Activated CD4-positive, alpha-beta memory T cell treated with anti-CD3 and anti-CD28 coated beads, Interleukin-2, amount 10 ng/mL, durations not matched to agents 7 days and 5 days (primary cell): ENCODE results near the gene TBRG4. TPM values are rescaled to one million over a fixed set of nuclear protein-coding genes. Genes with fewer than 3 reads are reported as not detected.

Experiments used
- CTCF ChIA-PET: fragments of 350-600 bp; sonication (Branson Sonifier 250); formaldehyde crosslinking; loops from one replicate; lab custom pipeline; 2021; ENCODE audit warnings: antibody characterized with exemption, inconsistent platforms; lab: Charles Lee
- POLR2A ChIA-PET: fragments of 350-600 bp; sonication (Branson Sonifier 250); formaldehyde crosslinking; loops from one replicate; lab custom pipeline; 2021; ENCODE audit warnings: antibody characterized with exemption; lab: Charles Lee
- DNase-seq: peaks from one replicate; pipeline ENCODE4 v3.0.0-alpha.2; 2020
- H3K27ac Mint-ChIP-seq: one replicate; pipeline ENCODE4 v1.8.0; 2021; ENCODE audit warnings: mild to moderate bottlenecking, mixed read lengths
- H3K27me3 Mint-ChIP-seq: one replicate; pipeline ENCODE4 v1.8.0; 2021; ENCODE audit warnings: mixed read lengths
- H3K36me3 Mint-ChIP-seq: one replicate; pipeline ENCODE4 v1.8.0; 2021; ENCODE audit warnings: low read depth, mixed read lengths
- H3K4me1 Mint-ChIP-seq: one replicate; pipeline ENCODE4 v1.8.0; 2021; ENCODE audit warnings: mixed read lengths
- H3K4me3 Mint-ChIP-seq: one replicate; pipeline ENCODE4 v1.8.0; 2021; ENCODE audit warnings: mild to moderate bottlenecking, mixed read lengths
- H3K9me3 Mint-ChIP-seq: one replicate; pipeline ENCODE4 v1.8.0; 2021; ENCODE audit warnings: mixed read lengths
- total RNA-seq, 2 experiments: library from RNA; stranded (reverse); gene quantifications; one replicate each; pipeline ENCODE4 v1.2.3, GENCODE V29; 2021

TBRG4 gene
- total RNA-seq, 2 experiments from 2014 or later, result 98.8 to 103 TPM

- Mint-ChIP-seq H3K4me1 (no peaks in the 10 kb centered on the region), H3K9me3 (no peaks in the 10 kb centered on the region), H3K4me3 (no peak overlapping the region), H3K27me3 (peaks cover 20% of the 10 kb centered on the region), H3K36me3 (no peaks in the 10 kb centered on the region), H3K27ac (no peak overlapping the region)
- POLR2A ChIA-PET, result no interaction called here
- DNase-seq, result no peak
- CTCF ChIA-PET, result interaction anchor here (1.1 to 5.5 kb wide), 3 partner anchors 17 to 107 kb away, joined by 4 to 46 read pairs (median 4); no protein-coding TSS in a partner anchor
These were observed 41.7 kb upstream of the TBRG4 start for GRCh38 chr7:45153233-45153632.

DNA sequence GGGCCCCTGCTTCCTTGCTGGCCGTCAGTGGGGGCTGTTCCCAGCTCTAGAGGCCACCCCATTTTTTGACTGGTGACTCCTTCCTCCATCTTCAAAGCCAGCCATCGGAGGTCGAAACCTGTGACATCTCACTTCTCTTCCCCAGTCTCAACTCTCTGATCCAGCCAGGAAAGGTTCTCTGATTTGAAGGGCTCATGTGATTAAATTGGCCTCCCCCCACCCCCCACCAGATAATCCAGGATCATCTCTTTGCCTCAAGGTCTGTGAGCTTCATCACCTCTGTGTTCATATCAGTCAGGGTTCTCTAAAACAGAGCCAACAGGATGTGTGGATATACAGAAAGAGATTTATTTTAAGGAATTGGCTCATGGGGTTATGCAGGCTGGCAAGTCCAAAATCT lies 40.5 kb upstream of the TBRG4 start:
- peaks cover 17% of the 10 kb centered on the region for H3K27me3 Mint-ChIP-seq
- H3K36me3 Mint-ChIP-seq, result no peaks in the 10 kb centered on the region
- ChIA-PET CTCF (interaction anchor here (1.1 to 5.5 kb wide), 3 partner anchors 18 to 108 kb away, joined by 4 to 46 read pairs (median 4); no protein-coding TSS in a partner anchor), POLR2A (no interaction called here)
- no peak for DNase-seq
- no peaks in the 10 kb centered on the region for H3K4me1 Mint-ChIP-seq
- no peak overlapping the region for H3K27ac Mint-ChIP-seq
- H3K9me3 Mint-ChIP-seq, result no peaks in the 10 kb centered on the region
- no peak overlapping the region for H3K4me3 Mint-ChIP-seq

DNA sequence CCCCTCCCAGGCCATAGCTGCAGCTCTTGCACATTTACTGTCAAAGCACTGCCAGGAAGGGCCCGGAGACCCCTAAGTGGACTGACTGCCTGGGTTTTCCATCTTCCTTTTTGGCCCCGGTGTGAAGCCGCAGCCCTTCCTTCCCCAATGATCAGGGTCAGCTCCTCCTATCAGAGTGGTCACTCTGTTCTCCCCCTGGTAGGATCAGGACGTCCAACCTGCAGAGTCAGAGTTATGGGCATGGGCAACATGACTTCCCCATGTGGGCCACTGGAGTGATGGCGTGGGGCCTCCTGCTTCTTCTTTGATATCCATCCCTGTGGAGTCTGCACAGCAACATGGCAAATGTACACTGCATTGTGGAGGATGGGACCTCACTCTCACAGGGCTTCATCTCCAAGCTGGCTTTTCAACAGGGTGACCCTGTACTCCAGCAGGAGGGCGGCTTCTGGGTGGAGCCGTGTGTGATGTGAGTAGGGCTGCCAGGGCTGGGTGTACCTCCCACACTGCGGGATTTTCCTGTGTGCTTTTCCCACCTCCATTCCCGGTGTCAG lies 39.7 kb upstream of the TBRG4 start:
- ChIA-PET POLR2A (interaction anchor here (0.6 kb wide), 1 partner anchor 98 kb away, joined by 3 read pairs; no protein-coding TSS in a partner anchor), CTCF (interaction anchor here (5.5 kb wide), 1 partner anchor 109 kb away, joined by 46 read pairs; no protein-coding TSS in a partner anchor)
- no peak for DNase-seq
- Mint-ChIP-seq H3K36me3 (no peaks in the 10 kb centered on the region), H3K27ac (no peak overlapping the region), H3K9me3 (no peaks in the 10 kb centered on the region), H3K4me3 (no peak overlapping the region), H3K27me3 (peaks cover 14% of the 10 kb centered on the region), H3K4me1 (no peaks in the 10 kb centered on the region)

- DNase-seq, result no peak
- POLR2A ChIA-PET, result no interaction called here
- Mint-ChIP-seq H3K9me3 (no peaks in the 10 kb centered on the region), H3K27me3 (peaks cover 14% of the 10 kb centered on the region), H3K27ac (no peak overlapping the region), H3K4me1 (no peaks in the 10 kb centered on the region), H3K36me3 (no peaks in the 10 kb centered on the region), H3K4me3 (no peak overlapping the region)
- CTCF ChIA-PET, result no interaction called here
These were observed 38.7 kb upstream of the TBRG4 start for GRCh38 chr7:45150199-45150598.

DNA sequence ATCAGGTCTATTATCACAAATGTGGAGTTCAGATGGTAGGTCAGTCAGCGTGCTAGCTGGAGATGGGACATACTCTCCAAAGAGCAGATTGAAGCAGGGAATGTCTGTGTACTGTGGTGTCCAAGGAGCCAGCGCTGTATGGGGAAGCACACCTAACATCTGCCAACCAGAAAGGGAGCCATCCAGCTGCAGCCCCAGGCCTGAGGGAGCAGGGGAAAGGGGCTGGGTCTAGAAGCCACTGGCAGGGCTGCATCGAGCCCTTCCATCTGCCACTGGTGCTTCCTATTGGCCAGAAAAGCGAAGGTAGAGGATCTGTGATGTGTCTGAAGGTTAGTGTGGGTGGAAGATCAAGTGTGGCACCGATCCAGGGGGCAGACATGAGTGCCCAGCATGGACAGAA lies 38.1 kb upstream of the TBRG4 start:
- H3K27ac Mint-ChIP-seq, result no peak overlapping the region
- H3K27me3 Mint-ChIP-seq, result peaks cover 17% of the 10 kb centered on the region
- H3K4me3 Mint-ChIP-seq, result no peak overlapping the region
- POLR2A ChIA-PET, result no interaction called here
- H3K36me3 Mint-ChIP-seq, result no peaks in the 10 kb centered on the region
- H3K9me3 Mint-ChIP-seq, result no peaks in the 10 kb centered on the region
- H3K4me1 Mint-ChIP-seq, result no peaks in the 10 kb centered on the region
- CTCF ChIA-PET, result no interaction called here
- no peak for DNase-seq

DNA sequence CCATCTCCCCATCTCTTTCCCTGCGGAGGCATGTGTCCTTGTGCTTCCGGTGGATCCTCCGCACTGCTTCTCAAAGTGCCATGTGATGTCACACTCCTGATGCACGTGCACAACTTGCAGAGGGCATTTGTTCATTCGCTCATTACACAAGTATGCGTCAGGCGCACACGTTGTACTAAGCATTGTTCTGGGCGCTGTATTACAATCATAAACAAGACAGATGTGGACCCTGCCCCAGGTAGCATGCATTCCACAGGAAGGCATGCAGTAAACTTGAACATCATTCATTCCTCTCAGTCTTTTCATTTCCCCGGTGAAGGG lies 37.1 kb upstream of the TBRG4 start:
- H3K9me3 Mint-ChIP-seq, result no peaks in the 10 kb centered on the region
- no peaks in the 10 kb centered on the region for H3K4me1 Mint-ChIP-seq
- CTCF ChIA-PET, result interaction anchor here (1.3 kb wide), 1 partner anchor 225 kb away, joined by 3 read pairs; no protein-coding TSS in a partner anchor
- H3K4me3 Mint-ChIP-seq, result no peak overlapping the region
- no peak for DNase-seq
- POLR2A ChIA-PET, result interaction anchor here (0.6 kb wide), 2 partner anchors 84 to 131 kb away, joined by 3 read pairs; no protein-coding TSS in a partner anchor
- no peaks in the 10 kb centered on the region for H3K36me3 Mint-ChIP-seq
- no peak overlapping the region for H3K27ac Mint-ChIP-seq
- peaks cover 24% of the 10 kb centered on the region for H3K27me3 Mint-ChIP-seq

- DNase-seq, result no peak
- POLR2A ChIA-PET, result no interaction called here
- Mint-ChIP-seq H3K27me3 (peaks cover 26% of the 10 kb centered on the region), H3K36me3 (no peaks in the 10 kb centered on the region), H3K4me3 (no peak overlapping the region), H3K4me1 (no peaks in the 10 kb centered on the region), H3K9me3 (no peaks in the 10 kb centered on the region), H3K27ac (no peak overlapping the region)
- CTCF ChIA-PET, result interaction anchor here (1.3 kb wide), 1 partner anchor 225 kb away, joined by 3 read pairs; no protein-coding TSS in a partner anchor
These were observed 36.6 kb upstream of the TBRG4 start for GRCh38 chr7:45147858-45148652.

DNA sequence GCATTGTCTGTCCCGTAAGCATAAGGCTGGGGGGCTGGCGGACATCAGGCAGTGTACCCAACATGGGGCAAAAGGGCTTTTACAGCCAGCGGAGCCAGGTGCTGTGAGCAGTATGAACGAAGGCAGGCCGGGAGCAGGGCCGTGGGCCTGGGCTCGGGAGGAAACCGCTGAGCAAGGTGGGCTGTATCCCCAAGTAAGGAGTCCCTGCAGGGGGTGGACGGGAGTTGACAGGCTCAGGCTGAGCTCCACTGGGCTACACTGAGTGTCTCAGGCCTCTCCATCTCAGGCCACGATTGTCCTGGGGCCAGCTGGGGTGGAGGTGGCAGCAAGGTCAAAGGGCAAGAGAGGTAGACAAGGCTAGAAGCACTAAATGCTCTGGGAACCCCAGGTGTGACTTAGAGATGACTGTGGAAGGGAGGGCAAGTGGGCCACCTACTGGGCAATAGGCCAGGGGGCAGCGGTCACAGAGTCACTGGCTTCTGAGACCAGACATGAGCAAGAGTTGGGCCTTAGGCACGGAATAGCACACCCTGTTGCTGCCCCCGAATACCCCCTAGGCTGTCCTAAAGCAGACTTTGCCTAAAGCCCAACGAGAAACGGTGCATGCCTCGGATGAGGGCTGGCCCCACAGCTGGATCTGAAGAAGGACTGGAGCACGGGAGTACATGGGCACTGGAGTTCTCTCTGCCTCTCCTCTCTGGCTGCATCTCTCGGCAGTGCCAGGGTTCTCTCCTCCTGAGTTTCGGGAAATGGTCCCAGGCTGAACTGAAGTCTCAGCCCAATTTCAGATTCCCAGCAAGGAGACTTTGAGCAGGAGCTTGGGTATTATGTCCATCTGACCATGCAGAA lies 35.3 kb upstream of the TBRG4 start:
- H3K4me3 Mint-ChIP-seq, result no peak overlapping the region
- no peaks in the 10 kb centered on the region for H3K9me3 Mint-ChIP-seq
- ChIA-PET POLR2A (no interaction called here), CTCF (no interaction called here)
- no peaks in the 10 kb centered on the region for H3K36me3 Mint-ChIP-seq
- no peaks in the 10 kb centered on the region for H3K4me1 Mint-ChIP-seq
- H3K27me3 Mint-ChIP-seq, result peaks cover 28% of the 10 kb centered on the region
- DNase-seq, result no peak
- H3K27ac Mint-ChIP-seq, result no peak overlapping the region

- Mint-ChIP-seq H3K4me3 (no peak overlapping the region), H3K9me3 (no peaks in the 10 kb centered on the region), H3K36me3 (no peaks in the 10 kb centered on the region), H3K27me3 (peaks cover 28% of the 10 kb centered on the region), H3K27ac (no peak overlapping the region), H3K4me1 (peaks cover 2% of the 10 kb centered on the region)
- POLR2A ChIA-PET, result no interaction called here
- CTCF ChIA-PET, result interaction anchor here (1.6 kb wide), 1 partner anchor 8 kb away, joined by 3 read pairs; no protein-coding TSS in a partner anchor
- DNase-seq, result no peak
These were observed 34.4 kb upstream of the TBRG4 start for GRCh38 chr7:45145881-45146280.

- H3K4me3 Mint-ChIP-seq, result no peak overlapping the region
- no peak overlapping the region for H3K27ac Mint-ChIP-seq
- POLR2A ChIA-PET, result no interaction called here
- DNase-seq, result no peak
- peaks cover 19% of the 10 kb centered on the region for H3K27me3 Mint-ChIP-seq
- peaks cover 7% of the 10 kb centered on the region for H3K4me1 Mint-ChIP-seq
- CTCF ChIA-PET, result no interaction called here
- no peaks in the 10 kb centered on the region for H3K9me3 Mint-ChIP-seq
- no peaks in the 10 kb centered on the region for H3K36me3 Mint-ChIP-seq
These were observed 32.1 kb upstream of the TBRG4 start for GRCh38 chr7:45143616-45144015.

DNA sequence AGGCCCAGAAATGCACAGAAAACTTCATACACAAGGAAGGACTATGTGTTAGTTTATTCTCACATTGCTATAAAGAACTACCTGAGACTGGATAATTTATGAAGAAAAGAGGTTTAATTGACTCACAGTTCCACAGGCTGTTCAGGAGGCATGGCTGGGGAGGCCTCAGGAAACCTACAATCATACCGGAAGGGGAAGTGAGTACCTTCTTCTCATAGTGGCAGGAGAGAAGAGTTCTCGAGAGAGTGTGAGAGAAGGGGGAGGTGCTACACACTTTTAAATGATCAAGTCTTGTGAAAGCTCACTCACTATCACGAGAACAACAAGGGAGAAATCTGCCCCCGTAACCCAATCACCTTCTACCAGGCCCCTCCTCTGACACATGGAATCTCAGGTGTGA lies 29.3 kb upstream of the TBRG4 start:
- Mint-ChIP-seq H3K36me3 (no peaks in the 10 kb centered on the region), H3K4me3 (no peak overlapping the region), H3K27ac (no peak overlapping the region), H3K27me3 (peaks cover 17% of the 10 kb centered on the region), H3K9me3 (no peaks in the 10 kb centered on the region), H3K4me1 (peaks cover 28% of the 10 kb centered on the region)
- POLR2A ChIA-PET, result no interaction called here
- CTCF ChIA-PET, result no interaction called here
- no peak for DNase-seq

DNA sequence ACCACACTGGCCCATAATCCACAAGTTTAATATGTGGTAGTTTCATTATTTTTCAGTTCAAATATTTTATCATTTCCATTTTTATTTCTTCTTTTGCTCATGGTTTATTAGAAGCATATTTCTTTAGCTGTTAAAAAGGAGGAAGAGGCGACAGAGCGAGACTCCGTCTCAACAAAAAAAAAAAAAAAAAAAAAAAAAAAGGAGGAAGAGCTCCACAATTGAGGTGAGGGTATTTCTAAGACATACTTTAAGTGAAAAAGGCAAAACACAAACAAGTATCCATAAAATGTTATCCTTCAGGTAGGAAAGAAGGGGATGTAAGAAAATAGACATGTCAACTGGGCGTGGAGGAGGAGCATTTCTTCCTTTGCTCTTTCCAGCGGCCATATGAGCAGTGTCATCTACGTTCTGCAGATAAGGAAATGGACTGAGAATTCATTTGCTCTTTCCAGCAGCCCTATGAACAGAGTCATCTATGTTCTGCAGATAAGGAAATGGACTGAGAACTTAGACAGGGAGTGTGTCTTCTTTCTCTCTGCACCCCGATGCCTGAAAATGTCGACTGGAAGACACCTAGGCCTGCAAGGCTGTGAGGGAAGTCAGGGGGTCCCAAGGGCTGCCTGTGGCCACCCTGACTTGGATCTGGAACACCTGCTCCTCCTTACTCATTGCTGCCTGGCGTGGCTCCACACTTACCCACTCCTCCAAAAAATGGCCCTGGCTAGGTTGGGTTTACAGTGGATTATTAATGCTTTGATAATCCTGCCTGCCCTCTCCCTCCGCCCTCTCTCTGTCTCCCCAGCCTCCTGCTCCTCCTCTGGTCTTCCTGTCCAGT lies 27.2 kb upstream of the TBRG4 start:
- H3K4me3 Mint-ChIP-seq, result no peak overlapping the region
- ChIA-PET POLR2A (interaction anchor here (0.8 to 1.0 kb wide), 2 partner anchors 19 to 160 kb away, joined by 3 read pairs; partner anchors contain the start of genes MYO1G and RAMP3), CTCF (interaction anchor here (1.3 to 6.8 kb wide), 3 partner anchors 27 to 166 kb away, joined by 3 to 100 read pairs (median 76); partner anchors contain the start of gene TBRG4)
- no peaks in the 10 kb centered on the region for H3K9me3 Mint-ChIP-seq
- H3K4me1 Mint-ChIP-seq, result peaks cover 36% of the 10 kb centered on the region
- DNase-seq, result no peak
- H3K27ac Mint-ChIP-seq, result no peak overlapping the region
- peaks cover 8% of the 10 kb centered on the region for H3K27me3 Mint-ChIP-seq
- H3K36me3 Mint-ChIP-seq, result no peaks in the 10 kb centered on the region
